Panc1 (cell line): ENCODE results near the gene TMEM131L. TPM values are rescaled to one million over a fixed set of nuclear protein-coding genes. Genes with fewer than 3 reads are reported as not detected.

Source experiments
- ATAC-seq: fragments of 200-7000 bp; cut with Tn5 transposase; 2 replicates; pipeline ENCODE4 v1.9.1; 2020; ENCODE audit warnings: mild to moderate bottlenecking, moderate library complexity
- BruUV-seq: library from RNA; stranded (reverse); fragments of 400-500 nt; replicated peaks from 2 replicates; lab custom pipeline; 2021; lab: Mats Ljungman, UMichigan
- CTCF ChIA-PET: fragments of 300-600 bp; sonication (Branson Sonifier 250); formaldehyde crosslinking; loops from one replicate; lab custom pipeline; 2022; ENCODE audit warnings: antibody characterized with exemption; lab: Charles Lee
- POLR2A ChIA-PET: fragments of 300-600 bp; sonication (Branson Sonifier 250); formaldehyde crosslinking; loops from one replicate; lab custom pipeline; 2022; ENCODE audit warnings: antibody characterized with exemption; lab: Charles Lee
- DNase-seq: peaks from one replicate; pipeline ENCODE4 v3.0.0-alpha.2; 2010; ENCODE audit warnings: low read depth, low spot score
- H3K27ac ChIP-seq: 2 replicates; pipeline ENCODE4 v1.5.1; 2011; ENCODE audit warnings: mild to moderate bottlenecking, low read length, inconsistent platforms
- H3K27me3 ChIP-seq: fragments of 200-500 bp; sonication (Bioruptor generic); 2 replicates; pipeline ENCODE4 v1.6.0; 2014; ENCODE audit warnings: low read length, inconsistent platforms; ENCODE audit not compliant: control insufficient read depth, insufficient read depth
- H3K36me3 ChIP-seq: fragments of 200-500 bp; sonication (Bioruptor generic); 2 replicates; pipeline ENCODE4 v1.5.1; 2014; ENCODE audit warnings: inconsistent platforms, mild to moderate bottlenecking, low read length, moderate library complexity; ENCODE audit not compliant: control insufficient read depth, insufficient read depth
- H3K4me1 ChIP-seq: 2 replicates; pipeline ENCODE4 v1.5.1; 2011; ENCODE audit warnings: inconsistent platforms, mild to moderate bottlenecking, low read length, moderate library complexity; ENCODE audit not compliant: control insufficient read depth, insufficient read depth
- H3K4me3 ChIP-seq, 2 experiments: 2 replicates each; pipeline ENCODE4 v1.5.1; 2011 to 2012; ENCODE audit warnings: low read depth in 2 of 2, low read length in 2 of 2, mild to moderate bottlenecking in 2 of 2, inconsistent platforms in 1 of 2, moderate library complexity in 1 of 2
- H3K9me3 ChIP-seq: fragments of 200-500 bp; sonication (Bioruptor generic); 2 replicates; pipeline ENCODE4 v1.5.1; 2014; ENCODE audit warnings: low read depth, mild to moderate bottlenecking, inconsistent platforms, low read length, moderate library complexity; ENCODE audit not compliant: control insufficient read depth, insufficient read depth
- CTCF ChIP-seq: fragments of 450-650 bp; IDR thresholded peaks from 2 replicates; pipeline ENCODE4 v1.5.1; 2017; ENCODE audit warnings: mild to moderate bottlenecking
- POLR2AphosphoS5 ChIP-seq: IDR thresholded peaks from 2 replicates; pipeline ENCODE4 v1.6.1; 2012; ENCODE audit warnings: mild to moderate bottlenecking, low read depth, low read length, moderate library complexity
- REST ChIP-seq, 2 experiments: IDR thresholded peaks; 2 replicates each; pipeline ENCODE4 v1.6.1; 2011 to 2012; ENCODE audit warnings: low read depth in 2 of 2, control low read depth in 1 of 2, low read length in 1 of 2, mild to moderate bottlenecking in 1 of 2, moderate library complexity in 1 of 2; ENCODE audit not compliant: insufficient read depth in 1 of 2
- SIN3A ChIP-seq: IDR thresholded peaks from 2 replicates; pipeline ENCODE4 v1.6.1; 2012; ENCODE audit warnings: low read depth, mild to moderate bottlenecking, low read length, moderate library complexity, borderline replicate concordance; ENCODE audit not compliant: insufficient read depth
- TCF7L2 ChIP-seq: IDR thresholded peaks from 2 replicates; pipeline ENCODE4 v1.6.1; 2011; ENCODE audit warnings: mild to moderate bottlenecking, low read depth, low read length, inconsistent platforms
- in situ Hi-C: cut with HindIII; loops from 2 replicates; pipeline ENCODE4 v1.10.0; 2016; ENCODE audit warnings: low sequenced_read_pairs, low pct_unique_long_range_greater_than_20kb
- intact Hi-C: fragments of 100-400 bp; cut with micrococcal nuclease; formaldehyde crosslinking; loops from one replicate; pipeline ENCODE4 v1.10.0; 2022; ENCODE audit not compliant: unreplicated experiment
- total RNA-seq: library from RNA; stranded (reverse); gene quantifications from one replicate; pipeline ENCODE4 v1.2.1, GENCODE V29; 2021; ENCODE audit not compliant: unreplicated experiment

TMEM131L gene
- total RNA-seq, 1 experiment from 2014 or later, result 13.5 TPM

- ATAC-seq, result no peak
- TF ChIP-seq TCF7L2 (no peak), SIN3A (no peak), REST (IDR thresholded peaks at IDR 0.05; ENCODE audit: insufficient read depth in 1 of 2, low read depth in 2 of 2, low read length in 1 of 2) (no peak), CTCF (no peak), POLR2AphosphoS5 (no peak)
- no TSS peak for BruUV-seq
- DNase-seq, result no peak
- Histone ChIP-seq H3K27ac (no peak overlapping the region), H3K4me1 (peaks cover 6% of the 10 kb centered on the region), H3K4me3 (no peak overlapping the region), H3K36me3 (no peaks in the 10 kb centered on the region), H3K27me3 (no peaks in the 10 kb centered on the region), H3K9me3 (no peaks in the 10 kb centered on the region)
- ChIA-PET CTCF (no interaction called here), POLR2A (no interaction called here)
- in situ Hi-C loops, result no loop called here
- intact Hi-C loops, result no loop called here
These were observed 54.1 kb downstream of the TMEM131L start for GRCh38 chr4:153520227-153520626.

- no peak overlapping the region for H3K27ac ChIP-seq
- no peaks in the 10 kb centered on the region for H3K36me3 ChIP-seq
- DNase-seq (no peak), ATAC-seq (no peak)
- no peaks in the 10 kb centered on the region for H3K27me3 ChIP-seq
- ChIA-PET POLR2A (no interaction called here), CTCF (no interaction called here)
- in situ Hi-C loops (no loop called here), intact Hi-C loops (no loop called here)
- peaks cover 6% of the 10 kb centered on the region for H3K4me1 ChIP-seq
- no peak overlapping the region for H3K4me3 ChIP-seq
- TF ChIP-seq SIN3A, result no peak
- no peak for TF ChIP-seq REST (IDR thresholded peaks at IDR 0.05; ENCODE audit: insufficient read depth in 1 of 2, low read depth in 2 of 2, low read length in 1 of 2)
- no peak for TF ChIP-seq CTCF
- TF ChIP-seq TCF7L2, result no peak
- no peak for TF ChIP-seq POLR2AphosphoS5
- BruUV-seq, result no TSS peak
- no peaks in the 10 kb centered on the region for H3K9me3 ChIP-seq
These were observed 54.7 kb downstream of the TMEM131L start for GRCh38 chr4:153520801-153521329.
